Lung (tissue), 12 donors: ENCODE measurements around the gene ZRANB2. TPM values are rescaled to one million over a fixed set of nuclear protein-coding genes. Genes with fewer than 3 reads are reported as not detected.

ENCODE experiments used
- ATAC-seq: fragments of 200-7000 bp; cut with Tn5 transposase; one replicate; pipeline ENCODE4 v1.9.1; 2020; ENCODE audit warnings: moderate number of reproducible peaks; ENCODE audit not compliant: insufficient read depth, low FRiP score
- DNase-seq, 3 donors: peaks; one replicate each; pipeline ENCODE4 v3.0.0-alpha.2; 2013 to 2017
- H3K27ac ChIP-seq, 2 donors: one replicate each; pipeline ENCODE4 v1.5.1; 2013; ENCODE audit warnings: mild to moderate bottlenecking in 2 of 2, moderate library complexity in 2 of 2, control low read depth in 1 of 2, inconsistent platforms in 1 of 2, low read depth in 1 of 2, low read length in 1 of 2
- H3K27me3 ChIP-seq, 3 donors: one replicate each; pipeline ENCODE4 v1.5.1; 2013; ENCODE audit warnings: low read length in 2 of 3; ENCODE audit not compliant: control insufficient read depth in 3 of 3, insufficient read depth in 3 of 3
- H3K36me3 ChIP-seq, 4 donors: one replicate each; pipeline ENCODE4 v1.5.1; 2013; ENCODE audit warnings: low read length in 4 of 4, mild to moderate bottlenecking in 1 of 4, moderate library complexity in 1 of 4; ENCODE audit not compliant: control insufficient read depth in 4 of 4, insufficient read depth in 4 of 4
- H3K4me1 ChIP-seq, 5 donors: one replicate each; pipeline ENCODE4 v1.5.1; 2013; ENCODE audit warnings: low read length in 5 of 5, mild to moderate bottlenecking in 2 of 5, moderate library complexity in 1 of 5; ENCODE audit not compliant: control insufficient read depth in 5 of 5, insufficient read depth in 5 of 5
- H3K4me3 ChIP-seq: one replicate; pipeline ENCODE4 v1.5.1; 2013; ENCODE audit warnings: mild to moderate bottlenecking, control low read depth, moderate library complexity
- H3K9ac ChIP-seq, 2 donors: one replicate each; pipeline ENCODE4 v1.5.1; 2013; ENCODE audit warnings: low read length in 2 of 2, control low read depth in 1 of 2; ENCODE audit not compliant: insufficient read depth in 1 of 2
- H3K9me3 ChIP-seq, 4 donors: one replicate each; pipeline ENCODE4 v1.5.1; 2013; ENCODE audit warnings: low read length in 3 of 4, mild to moderate bottlenecking in 1 of 4, moderate library complexity in 1 of 4; ENCODE audit not compliant: control insufficient read depth in 4 of 4, insufficient read depth in 3 of 4
- CTCF ChIP-seq: IDR thresholded peaks from 2 replicates; pipeline ENCODE4 v1.5.1; 2012; ENCODE audit warnings: mild to moderate bottlenecking; ENCODE audit errors: control extremely low read depth, extremely low read depth
- WGBS, 2 donors: extraction: QIAGEN DNeasy Blood & Tissue Kit; methylation state at CpG; one replicate each; pipeline ENCODE4 v1.1.7; 2013; 5-methylcytosine and 5-hydroxymethylcytosine counted together
- polyA plus RNA-seq, 2 donors: library from polyadenylated mRNA; stranded (reverse); fragments of 200-250 nt; gene quantifications; one replicate each; pipeline ENCODE4 v1.2.1, GENCODE V29; 2013
- total RNA-seq, 2 donors: library from RNA; depleted of rRNA in 1 of 2; stranded (reverse); fragments of >200 nt in 1 of 2; gene quantifications; one replicate each; pipeline ENCODE4 v1.2.1, GENCODE V29; 2014 to 2021
- donor health status: control.
- donor health status: control.
- donor health status: Bipolar disorder and iron deficiency.
- donor health status: healthy.
- donor health status: DM: yes; HTN: yes; CAD: no.

ZRANB2 gene
- total and polyA plus RNA-seq, 4 donors = 37.1 to 164 (median 82.5) TPM

GRCh38 chr1:71038942-71039341, 41.9 kb downstream of the ZRANB2 start:
- H3K4me1 ChIP-seq = no peaks in the 10 kb centered on the region
- H3K4me3 ChIP-seq = no peak overlapping the region
- no peak for TF ChIP-seq CTCF
- no peak for ATAC-seq
- DNase-seq = no peak
- H3K27me3 ChIP-seq = peaks cover 0 to 18% (median 2%) of the 10 kb centered on the region in 3 donors
- no peaks in the 10 kb centered on the region for H3K36me3 ChIP-seq
- H3K27ac ChIP-seq = no peak overlapping the region
- no peak overlapping the region for H3K9ac ChIP-seq
- H3K9me3 ChIP-seq = no peaks in the 10 kb centered on the region
- 59 to 69% methylated on average over 2 of the region's 2 CpGs for WGBS, 2 donors

- TF ChIP-seq CTCF = no peak
- H3K4me1 ChIP-seq = no peaks in the 10 kb centered on the region
- WGBS, 2 donors = 78 to 92% methylated on average over 2 of the region's 2 CpGs
- no peak overlapping the region for H3K9ac ChIP-seq
- ATAC-seq = no peak
- DNase-seq = no peak
- no peak overlapping the region for H3K27ac ChIP-seq
- peaks cover 0 to 13% (median 2%) of the 10 kb centered on the region in 3 donors for H3K27me3 ChIP-seq
- no peaks in the 10 kb centered on the region for H3K36me3 ChIP-seq
- no peak overlapping the region for H3K4me3 ChIP-seq
- no peaks in the 10 kb centered on the region for H3K9me3 ChIP-seq
These were observed 42.8 kb downstream of the ZRANB2 start for GRCh38 chr1:71037829-71038620.

- Histone ChIP-seq H3K27ac (no peak overlapping the region), H3K9me3 (no peaks in the 10 kb centered on the region), H3K27me3 (peaks cover 0 to 5% (median 0%) of the 10 kb centered on the region in 3 donors), H3K4me1 (no peaks in the 10 kb centered on the region), H3K4me3 (no peak overlapping the region), H3K9ac (no peak overlapping the region), H3K36me3 (no peaks in the 10 kb centered on the region)
- WGBS, 2 donors = 92 to 96% methylated on average over 9 of the region's 9 CpGs
- no peak for TF ChIP-seq CTCF
- no peak for ATAC-seq
- DNase-seq = no peak
These were observed 43.8 kb downstream of the ZRANB2 start for GRCh38 chr1:71037066-71037465.
